Activated CD8-positive, alpha-beta T cell treated with anti-CD3 and anti-CD28 coated beads, Interleukin-2, amount 10 ng/mL, durations not matched to agents 7 days and 5 days (primary cell): Measurements from ENCODE around the gene FAM156A. TPM values are rescaled to one million over a fixed set of nuclear protein-coding genes. Genes with fewer than 3 reads are reported as not detected.
"Not testable (repeated sequence)": the region's sequence is repeated elsewhere in the genome, so short reads cannot be mapped to it uniquely, and the experiment has no call there.

Experiments
- ATAC-seq: fragments of 150-1000 bp; cut with Tn5 transposase; one replicate; pipeline ENCODE4 v1.10.0; 2021; ENCODE audit warnings: moderate library complexity
- CTCF ChIA-PET: fragments of 350-600 bp; sonication (Branson Sonifier 250); formaldehyde crosslinking; loops from one replicate; lab custom pipeline; 2021; ENCODE audit warnings: antibody characterized with exemption; lab: Charles Lee
- POLR2A ChIA-PET: fragments of 350-600 bp; sonication (Branson Sonifier 250); formaldehyde crosslinking; loops from one replicate; lab custom pipeline; 2021; ENCODE audit warnings: antibody characterized with exemption; lab: Charles Lee
- DNase-seq: peaks from one replicate; pipeline ENCODE4 v3.0.0-alpha.2; 2020
- H3K27ac Mint-ChIP-seq: one replicate; pipeline ENCODE4 v1.8.0; 2021; ENCODE audit warnings: mild to moderate bottlenecking, mixed read lengths
- H3K27me3 Mint-ChIP-seq: one replicate; pipeline ENCODE4 v1.8.0; 2021; ENCODE audit warnings: low read depth, mixed read lengths
- H3K36me3 Mint-ChIP-seq: one replicate; pipeline ENCODE4 v1.8.0; 2021; ENCODE audit warnings: low read depth, mixed read lengths
- H3K4me1 Mint-ChIP-seq: one replicate; pipeline ENCODE4 v1.8.0; 2021; ENCODE audit warnings: low read depth, mixed read lengths
- H3K4me3 Mint-ChIP-seq: one replicate; pipeline ENCODE4 v1.8.0; 2021; ENCODE audit warnings: mild to moderate bottlenecking, mixed read lengths
- H3K9me3 Mint-ChIP-seq: one replicate; pipeline ENCODE4 v1.8.0; 2022; ENCODE audit warnings: mixed read lengths; ENCODE audit not compliant: insufficient read depth
- total RNA-seq, 2 experiments: library from RNA; stranded (reverse); gene quantifications; one replicate each; pipeline ENCODE4 v1.2.3, GENCODE V29; 2021

Gene FAM156A
- total RNA-seq, 2 experiments from 2014 or later = 19.3 to 19.7 TPM

- peak; percentile 88 for ATAC-seq
- peak overlapping the region; percentile 73 for H3K27ac Mint-ChIP-seq
- H3K4me1 Mint-ChIP-seq = peaks cover 19% of the 10 kb centered on the region
These were observed 31.8 kb upstream of the FAM156A start for GRCh38 chrX:52990011-52990631.

GRCh38 chrX:52988985-52989917 lies 30.9 kb upstream of the FAM156A start:
- DNase-seq = no peak
- no peaks in the 10 kb centered on the region for H3K36me3 Mint-ChIP-seq
- CTCF ChIA-PET = interaction anchor here (0.6 to 1.4 kb wide), 4 partner anchors 8 to 493 kb away, joined by 3 to 8 read pairs (median 4); no protein-coding TSS in a partner anchor

More at GRCh38 chrX:52990011-52990631, 31.8 kb upstream of the FAM156A start:
- ChIA-PET POLR2A (interaction anchor here (0.6 kb wide), 1 partner anchor 10 kb away, joined by 3 read pairs; no protein-coding TSS in a partner anchor), CTCF (interaction anchor here (0.6 to 1.4 kb wide), 5 partner anchors 9 to 492 kb away, joined by 3 to 8 read pairs (median 3); no protein-coding TSS in a partner anchor)
- H3K36me3 Mint-ChIP-seq, H3K9me3 Mint-ChIP-seq, H3K4me3 Mint-ChIP-seq, H3K27me3 Mint-ChIP-seq: not testable (repeated sequence)
- DNase-seq = peak; percentile 69

GRCh38 chrX:52983321-52984000 lies 25.1 kb upstream of the FAM156A start:
- Mint-ChIP-seq H3K36me3 (no peaks in the 10 kb centered on the region), H3K9me3 (no peaks in the 10 kb centered on the region), H3K27ac (no peak overlapping the region), H3K27me3 (no peaks in the 10 kb centered on the region), H3K4me3 (no peak overlapping the region), H3K4me1 (no peaks in the 10 kb centered on the region)
- ATAC-seq (no peak), DNase-seq (no peak)
- POLR2A ChIA-PET = interaction anchor here (0.8 kb wide), 1 partner anchor 12 kb away, joined by 3 read pairs; no protein-coding TSS in a partner anchor
- CTCF ChIA-PET = interaction anchor here (0.7 kb wide), 1 partner anchor 48 kb away, joined by 3 read pairs; no protein-coding TSS in a partner anchor

More at GRCh38 chrX:52988985-52989917, 30.9 kb upstream of the FAM156A start:
- H3K4me3 Mint-ChIP-seq = no peak overlapping the region
- peaks cover 17% of the 10 kb centered on the region for H3K4me1 Mint-ChIP-seq
- H3K27me3 Mint-ChIP-seq = no peaks in the 10 kb centered on the region
- no peak for ATAC-seq
- no peaks in the 10 kb centered on the region for H3K9me3 Mint-ChIP-seq
- H3K27ac Mint-ChIP-seq = no peak overlapping the region
- POLR2A ChIA-PET = interaction anchor here (0.6 kb wide), 1 partner anchor 9 kb away, joined by 3 read pairs; no protein-coding TSS in a partner anchor

GRCh38 chrX:52979993-52980392 lies 21.7 kb upstream of the FAM156A start:
- H3K27ac Mint-ChIP-seq = no peak overlapping the region
- POLR2A ChIA-PET = interaction anchor here (0.6 kb wide), 1 partner anchor 10 kb away, joined by 3 read pairs; no protein-coding TSS in a partner anchor
- CTCF ChIA-PET = interaction anchor here (2.0 kb wide), 1 partner anchor 10 kb away, joined by 8 read pairs; no protein-coding TSS in a partner anchor
- H3K4me3 Mint-ChIP-seq = no peak overlapping the region
- DNase-seq (no peak), ATAC-seq (no peak)
- H3K9me3 Mint-ChIP-seq = no peaks in the 10 kb centered on the region
- no peaks in the 10 kb centered on the region for H3K27me3 Mint-ChIP-seq
- H3K4me1 Mint-ChIP-seq = no peaks in the 10 kb centered on the region
- no peaks in the 10 kb centered on the region for H3K36me3 Mint-ChIP-seq

GRCh38 chrX:52979568-52979967 lies 21.2 kb upstream of the FAM156A start:
- POLR2A ChIA-PET = no interaction called here
- Mint-ChIP-seq H3K4me3 (no peak overlapping the region), H3K36me3 (no peaks in the 10 kb centered on the region), H3K9me3 (no peaks in the 10 kb centered on the region), H3K27me3 (no peaks in the 10 kb centered on the region), H3K4me1 (no peaks in the 10 kb centered on the region), H3K27ac (no peak overlapping the region)
- ATAC-seq (no peak), DNase-seq (no peak)
- CTCF ChIA-PET = interaction anchor here (1.0 kb wide), 1 partner anchor 11 kb away, joined by 3 read pairs; no protein-coding TSS in a partner anchor

GRCh38 chrX:52977953-52978352 lies 19.6 kb upstream of the FAM156A start:
- POLR2A ChIA-PET = no interaction called here
- DNase-seq = no peak
- CTCF ChIA-PET = interaction anchor here (1.3 to 1.4 kb wide), 2 partner anchors 11 to 17 kb away, joined by 3 to 4 read pairs; no protein-coding TSS in a partner anchor
- Mint-ChIP-seq H3K27ac (no peak overlapping the region), H3K4me1 (no peaks in the 10 kb centered on the region), H3K9me3 (no peaks in the 10 kb centered on the region), H3K36me3 (no peaks in the 10 kb centered on the region), H3K27me3 (no peaks in the 10 kb centered on the region), H3K4me3 (no peak overlapping the region)
- ATAC-seq = no peak

- CTCF ChIA-PET, H3K4me1 Mint-ChIP-seq: not testable (repeated sequence)
These were observed 17.3 kb upstream of the FAM156A start for GRCh38 chrX:52975576-52975975.

GRCh38 chrX:52974336-52974992 lies 16.1 kb upstream of the FAM156A start:
- POLR2A ChIA-PET, H3K4me1 Mint-ChIP-seq, H3K27ac Mint-ChIP-seq, H3K36me3 Mint-ChIP-seq, ATAC-seq, CTCF ChIA-PET, H3K4me3 Mint-ChIP-seq, H3K9me3 Mint-ChIP-seq, H3K27me3 Mint-ChIP-seq, DNase-seq: not testable (repeated sequence)

More at GRCh38 chrX:52975576-52975975, 17.3 kb upstream of the FAM156A start:
- DNase-seq, ATAC-seq, H3K27ac Mint-ChIP-seq, H3K36me3 Mint-ChIP-seq, POLR2A ChIA-PET, H3K9me3 Mint-ChIP-seq, H3K4me3 Mint-ChIP-seq, H3K27me3 Mint-ChIP-seq: not testable (repeated sequence)

GRCh38 chrX:52967922-52968321 lies 9.6 kb upstream of the FAM156A start:
- H3K36me3 Mint-ChIP-seq, POLR2A ChIA-PET, CTCF ChIA-PET, ATAC-seq, H3K27ac Mint-ChIP-seq, H3K4me3 Mint-ChIP-seq, H3K4me1 Mint-ChIP-seq, H3K9me3 Mint-ChIP-seq, DNase-seq, H3K27me3 Mint-ChIP-seq: not testable (repeated sequence)

GRCh38 chrX:52966993-52967738 lies 8.8 kb upstream of the FAM156A start:
- ATAC-seq, H3K27me3 Mint-ChIP-seq, H3K36me3 Mint-ChIP-seq, POLR2A ChIA-PET, DNase-seq, CTCF ChIA-PET, H3K4me3 Mint-ChIP-seq, H3K9me3 Mint-ChIP-seq, H3K4me1 Mint-ChIP-seq, H3K27ac Mint-ChIP-seq: not testable (repeated sequence)
